Nephron (organoid): Measurements from ENCODE around the gene LGR6.
A peak's percentile ranks its signal among the peaks of the same experiment; 100 is the strongest.
"Not testable (repeated sequence)": the region's sequence is repeated elsewhere in the genome, so short reads cannot be mapped to it uniquely, and the experiment has no call there.

Source experiments
- H3K27ac Mint-ChIP-seq, 3 experiments: 2 replicates each; pipeline ENCODE4 v1.8.0; 2020; ENCODE audit warnings: mixed read lengths in 3 of 3, mild to moderate bottlenecking in 2 of 3, moderate library complexity in 1 of 3
- H3K27me3 Mint-ChIP-seq: 2 replicates; pipeline ENCODE4 v1.8.0; 2021; ENCODE audit warnings: low read depth, mild to moderate bottlenecking, moderate library complexity, mixed read lengths
- H3K36me3 Mint-ChIP-seq: 2 replicates; pipeline ENCODE4 v1.8.0; 2020; ENCODE audit warnings: low read depth, mixed read lengths
- H3K4me1 Mint-ChIP-seq: 2 replicates; pipeline ENCODE4 v1.8.0; 2020; ENCODE audit warnings: mixed read lengths
- H3K4me3 Mint-ChIP-seq, 3 experiments: 2 replicates each; pipeline ENCODE4 v1.8.0; 2020; ENCODE audit warnings: mild to moderate bottlenecking in 3 of 3, mixed read lengths in 3 of 3, moderate library complexity in 2 of 3
- H3K9me3 Mint-ChIP-seq: 2 replicates; pipeline ENCODE4 v1.8.0; 2020; ENCODE audit warnings: mixed read lengths
- TF ChIP-seq, protein P1 (sequence below), 3 experiments: fragments of 200-600 bp; sonication (generic); IDR thresholded peaks; one replicate each; pipeline ENCODE4 v1.5.0; 2021; ENCODE audit warnings: antibody characterized with exemption in 3 of 3; ENCODE audit not compliant: unreplicated experiment in 3 of 3

LGR6 gene, protein sequence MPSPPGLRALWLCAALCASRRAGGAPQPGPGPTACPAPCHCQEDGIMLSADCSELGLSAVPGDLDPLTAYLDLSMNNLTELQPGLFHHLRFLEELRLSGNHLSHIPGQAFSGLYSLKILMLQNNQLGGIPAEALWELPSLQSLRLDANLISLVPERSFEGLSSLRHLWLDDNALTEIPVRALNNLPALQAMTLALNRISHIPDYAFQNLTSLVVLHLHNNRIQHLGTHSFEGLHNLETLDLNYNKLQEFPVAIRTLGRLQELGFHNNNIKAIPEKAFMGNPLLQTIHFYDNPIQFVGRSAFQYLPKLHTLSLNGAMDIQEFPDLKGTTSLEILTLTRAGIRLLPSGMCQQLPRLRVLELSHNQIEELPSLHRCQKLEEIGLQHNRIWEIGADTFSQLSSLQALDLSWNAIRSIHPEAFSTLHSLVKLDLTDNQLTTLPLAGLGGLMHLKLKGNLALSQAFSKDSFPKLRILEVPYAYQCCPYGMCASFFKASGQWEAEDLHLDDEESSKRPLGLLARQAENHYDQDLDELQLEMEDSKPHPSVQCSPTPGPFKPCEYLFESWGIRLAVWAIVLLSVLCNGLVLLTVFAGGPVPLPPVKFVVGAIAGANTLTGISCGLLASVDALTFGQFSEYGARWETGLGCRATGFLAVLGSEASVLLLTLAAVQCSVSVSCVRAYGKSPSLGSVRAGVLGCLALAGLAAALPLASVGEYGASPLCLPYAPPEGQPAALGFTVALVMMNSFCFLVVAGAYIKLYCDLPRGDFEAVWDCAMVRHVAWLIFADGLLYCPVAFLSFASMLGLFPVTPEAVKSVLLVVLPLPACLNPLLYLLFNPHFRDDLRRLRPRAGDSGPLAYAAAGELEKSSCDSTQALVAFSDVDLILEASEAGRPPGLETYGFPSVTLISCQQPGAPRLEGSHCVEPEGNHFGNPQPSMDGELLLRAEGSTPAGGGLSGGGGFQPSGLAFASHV

GRCh38 chr1:202193614-202194327, at the start of gene LGR6:
Gene LGR6, plus strand, starts transcription at chr1:202193799. Its CDS starts 191 bp downstream, at chr1:202193990.
- Mint-ChIP-seq H3K27ac (no peak within 1 kb of the TSS), H3K9me3 (peaks cover 3% of the 10 kb centered on the region), H3K27me3 (peaks cover 64% of the 10 kb centered on the region), H3K36me3 (no peaks in the 10 kb centered on the region), H3K4me1 (peaks cover 12% of the 10 kb centered on the region), H3K4me3 (peak within 1 kb of the TSS; percentile 71 to 84 (median 75))
- TF ChIP-seq, protein P1, sequence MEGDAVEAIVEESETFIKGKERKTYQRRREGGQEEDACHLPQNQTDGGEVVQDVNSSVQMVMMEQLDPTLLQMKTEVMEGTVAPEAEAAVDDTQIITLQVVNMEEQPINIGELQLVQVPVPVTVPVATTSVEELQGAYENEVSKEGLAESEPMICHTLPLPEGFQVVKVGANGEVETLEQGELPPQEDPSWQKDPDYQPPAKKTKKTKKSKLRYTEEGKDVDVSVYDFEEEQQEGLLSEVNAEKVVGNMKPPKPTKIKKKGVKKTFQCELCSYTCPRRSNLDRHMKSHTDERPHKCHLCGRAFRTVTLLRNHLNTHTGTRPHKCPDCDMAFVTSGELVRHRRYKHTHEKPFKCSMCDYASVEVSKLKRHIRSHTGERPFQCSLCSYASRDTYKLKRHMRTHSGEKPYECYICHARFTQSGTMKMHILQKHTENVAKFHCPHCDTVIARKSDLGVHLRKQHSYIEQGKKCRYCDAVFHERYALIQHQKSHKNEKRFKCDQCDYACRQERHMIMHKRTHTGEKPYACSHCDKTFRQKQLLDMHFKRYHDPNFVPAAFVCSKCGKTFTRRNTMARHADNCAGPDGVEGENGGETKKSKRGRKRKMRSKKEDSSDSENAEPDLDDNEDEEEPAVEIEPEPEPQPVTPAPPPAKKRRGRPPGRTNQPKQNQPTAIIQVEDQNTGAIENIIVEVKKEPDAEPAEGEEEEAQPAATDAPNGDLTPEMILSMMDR (IDR thresholded peaks at IDR 0.05; ENCODE audit: unreplicated experiment in 3 of 3) = peak in 1 of 3 experiments; percentile 23

GRCh38 chr1:202144402-202145067, 49.1 kb upstream of the LGR6 start, which contains the start of gene ARL8A:
Gene ARL8A, minus strand, starts transcription at chr1:202144737. Its CDS starts 165 bp downstream, at chr1:202144572.
- peaks cover 12% of the 10 kb centered on the region for H3K4me1 Mint-ChIP-seq
- peak within 1 kb of the TSS; percentile 90 to 94 (median 91) for H3K4me3 Mint-ChIP-seq
- no peaks in the 10 kb centered on the region for H3K36me3 Mint-ChIP-seq
- TF ChIP-seq, protein P1 (IDR thresholded peaks at IDR 0.05; ENCODE audit: unreplicated experiment in 3 of 3) = no peak
- H3K27ac Mint-ChIP-seq = peak within 1 kb of the TSS; percentile 89 to 95 (median 92)
- peaks cover 7% of the 10 kb centered on the region for H3K27me3 Mint-ChIP-seq
- H3K9me3 Mint-ChIP-seq = no peaks in the 10 kb centered on the region

GRCh38 chr1:202145068-202145743, 48.4 kb upstream of the LGR6 start:
- Mint-ChIP-seq H3K4me1 (peaks cover 12% of the 10 kb centered on the region), H3K9me3 (no peaks in the 10 kb centered on the region), H3K4me3 (peak overlapping the region; percentile 83 to 94 (median 91)), H3K27me3 (peaks cover 7% of the 10 kb centered on the region), H3K27ac (peak overlapping the region; percentile 89 to 95 (median 92)), H3K36me3 (no peaks in the 10 kb centered on the region)
- TF ChIP-seq, protein P1 (IDR thresholded peaks at IDR 0.05; ENCODE audit: unreplicated experiment in 3 of 3) = no peak

GRCh38 chr1:202145744-202146140, 47.9 kb upstream of the LGR6 start:
- H3K27me3 Mint-ChIP-seq, H3K36me3 Mint-ChIP-seq, H3K9me3 Mint-ChIP-seq: not testable (repeated sequence)
- peak overlapping the region in 2 of 3 experiments; percentile 92 to 95 for H3K27ac Mint-ChIP-seq
- peak overlapping the region; percentile 83 to 94 (median 91) for H3K4me3 Mint-ChIP-seq
- H3K4me1 Mint-ChIP-seq = peaks cover 12% of the 10 kb centered on the region

GRCh38 chr1:202146279-202146678, 47.3 kb upstream of the LGR6 start:
- Mint-ChIP-seq H3K9me3 (no peaks in the 10 kb centered on the region), H3K4me1 (peaks cover 12% of the 10 kb centered on the region), H3K27ac (peak overlapping the region in 1 of 3 experiments; percentile 44), H3K36me3 (no peaks in the 10 kb centered on the region), H3K4me3 (peak overlapping the region; percentile 63 to 94 (median 67)), H3K27me3 (peaks cover 7% of the 10 kb centered on the region)
- TF ChIP-seq, protein P1 (IDR thresholded peaks at IDR 0.05; ENCODE audit: unreplicated experiment in 3 of 3) = no peak
